Measurements from ENCODE around the gene TBC1D1.

TBC1D1 gene

GRCh38 chr4:38135201-38135600, 244.3 kb downstream of the TBC1D1 start:
- no peaks in the 10 kb centered on the region for H3K9me3 ChIP-seq
- no peaks in the 10 kb centered on the region for H3K27me3 ChIP-seq
- peaks cover 96% of the 10 kb centered on the region for H3K36me3 ChIP-seq
- H3K4me3 ChIP-seq (ENCODE audit: low read depth in 1 of 2, low read length in 1 of 2), result no peak overlapping the region
- TF ChIP-seq CTCF (IDR thresholded peaks at IDR 0.05), result no peak
- no peak overlapping the region for H3K27ac ChIP-seq
- H3K4me1 ChIP-seq (ENCODE audit: control insufficient read depth in 1 of 2, insufficient read depth in 1 of 2, low read depth in 1 of 2, low read length in 1 of 2), result no peaks in the 10 kb centered on the region

- H3K27ac ChIP-seq, result no peak overlapping the region
- H3K9me3 ChIP-seq, result no peaks in the 10 kb centered on the region
- H3K27me3 ChIP-seq, result no peaks in the 10 kb centered on the region
- no peaks in the 10 kb centered on the region for H3K4me1 ChIP-seq (ENCODE audit: control insufficient read depth in 1 of 2, insufficient read depth in 1 of 2, low read depth in 1 of 2, low read length in 1 of 2)
- peaks cover 93% of the 10 kb centered on the region for H3K36me3 ChIP-seq
- no peak for TF ChIP-seq CTCF (IDR thresholded peaks at IDR 0.05)
- no peak overlapping the region for H3K4me3 ChIP-seq (ENCODE audit: low read depth in 1 of 2, low read length in 1 of 2)
Measured at GRCh38 chr4:38136604-38137003, 245.7 kb downstream of the TBC1D1 start.

- Histone ChIP-seq H3K4me1 (ENCODE audit: control insufficient read depth in 1 of 2, insufficient read depth in 1 of 2, low read depth in 1 of 2, low read length in 1 of 2) (no peaks in the 10 kb centered on the region), H3K27me3 (no peaks in the 10 kb centered on the region), H3K4me3 (ENCODE audit: low read depth in 1 of 2, low read length in 1 of 2) (no peak overlapping the region), H3K9me3 (no peaks in the 10 kb centered on the region), H3K36me3 (peaks cover 93% of the 10 kb centered on the region), H3K27ac (no peak overlapping the region)
- no peak for TF ChIP-seq CTCF (IDR thresholded peaks at IDR 0.05)
Measured at GRCh38 chr4:38137080-38137479, 246.2 kb downstream of the TBC1D1 start.

- no peaks in the 10 kb centered on the region for H3K4me1 ChIP-seq (ENCODE audit: control insufficient read depth in 1 of 2, insufficient read depth in 1 of 2, low read depth in 1 of 2, low read length in 1 of 2)
- no peaks in the 10 kb centered on the region for H3K9me3 ChIP-seq
- H3K36me3 ChIP-seq, result peaks cover 87% of the 10 kb centered on the region
- no peak for TF ChIP-seq CTCF (IDR thresholded peaks at IDR 0.05)
- no peak overlapping the region for H3K27ac ChIP-seq
- no peak overlapping the region for H3K4me3 ChIP-seq (ENCODE audit: low read depth in 1 of 2, low read length in 1 of 2)
- H3K27me3 ChIP-seq, result no peaks in the 10 kb centered on the region
Measured at GRCh38 chr4:38138363-38138762, 247.5 kb downstream of the TBC1D1 start.

DNA sequence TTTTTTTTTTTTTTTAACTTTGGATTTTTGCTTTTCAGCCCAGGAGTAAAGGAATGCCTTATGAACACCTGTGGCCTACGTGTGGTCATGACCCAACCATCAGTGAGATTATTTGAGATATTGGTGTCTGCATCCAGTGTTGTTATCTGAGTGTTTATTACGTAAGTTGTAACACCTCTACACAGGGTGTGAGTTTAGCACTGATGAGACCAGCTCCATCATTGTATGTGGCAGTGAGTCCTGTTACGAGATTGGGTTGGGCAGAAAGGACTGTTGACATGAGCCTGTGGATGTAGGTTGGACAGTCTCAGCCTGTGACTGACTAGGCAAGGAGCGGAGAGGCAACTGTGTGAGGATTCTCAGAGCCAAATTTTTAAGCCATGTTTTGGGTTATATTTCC, 248.3 kb downstream of the TBC1D1 start:
- Histone ChIP-seq H3K4me3 (ENCODE audit: low read depth in 1 of 2, low read length in 1 of 2) (no peak overlapping the region), H3K4me1 (ENCODE audit: control insufficient read depth in 1 of 2, insufficient read depth in 1 of 2, low read depth in 1 of 2, low read length in 1 of 2) (no peaks in the 10 kb centered on the region), H3K36me3 (peaks cover 85% of the 10 kb centered on the region), H3K9me3 (no peaks in the 10 kb centered on the region), H3K27me3 (no peaks in the 10 kb centered on the region), H3K27ac (no peak overlapping the region)
- TF ChIP-seq CTCF (IDR thresholded peaks at IDR 0.05), result no peak

DNA sequence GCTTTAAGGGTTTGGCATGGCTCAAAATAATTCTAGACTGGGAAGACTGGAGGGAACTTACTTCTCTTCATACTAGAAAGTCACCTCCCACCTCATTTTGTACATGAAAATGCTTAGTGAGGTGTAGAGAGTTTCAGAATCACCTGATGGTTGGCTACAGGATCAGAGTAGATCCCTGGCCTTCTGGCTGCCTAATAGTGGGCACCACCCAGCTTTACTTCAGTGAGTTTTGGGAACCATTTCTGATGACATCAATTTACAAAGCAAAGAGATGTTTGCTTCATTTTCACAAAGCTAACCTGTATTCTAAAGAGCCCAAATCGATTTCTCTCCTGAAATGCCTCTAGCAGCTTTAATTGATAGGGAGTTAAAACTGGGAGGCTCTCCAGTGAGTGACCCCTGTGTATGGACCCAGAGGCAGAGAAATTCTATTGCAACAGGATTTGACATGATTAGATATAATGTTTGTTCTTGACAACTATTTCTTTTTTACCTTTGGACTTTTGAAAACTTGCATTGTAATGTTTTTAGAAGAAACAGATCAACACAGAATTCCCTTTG, 249.8 kb downstream of the TBC1D1 start:
- TF ChIP-seq CTCF (IDR thresholded peaks at IDR 0.05), result no peak
- no peaks in the 10 kb centered on the region for H3K4me1 ChIP-seq (ENCODE audit: control insufficient read depth in 1 of 2, insufficient read depth in 1 of 2, low read depth in 1 of 2, low read length in 1 of 2)
- H3K9me3 ChIP-seq, result no peaks in the 10 kb centered on the region
- no peak overlapping the region for H3K27ac ChIP-seq
- H3K4me3 ChIP-seq (ENCODE audit: low read depth in 1 of 2, low read length in 1 of 2), result no peak overlapping the region
- H3K27me3 ChIP-seq, result no peaks in the 10 kb centered on the region
- peaks cover 69% of the 10 kb centered on the region for H3K36me3 ChIP-seq
